HL-60 (cell line): ENCODE data around the gene NEBL.

Experiments used
- DNase-seq, 2 experiments: peaks; one replicate each; pipeline ENCODE4 v3.0.0-alpha.2; 2010 to 2020; ENCODE audit warnings: low read depth in 1 of 2, low spot score in 1 of 2
- H3K27ac ChIP-seq: fragments of 250-450 bp; sonication (Bioruptor Pico); replicated peaks from 2 replicates; pipeline ENCODE4 v1.5.1; 2020; ENCODE audit warnings: mild to moderate bottlenecking, moderate library complexity
- H3K27me3 ChIP-seq: fragments of 250-450 bp; sonication (Bioruptor Pico); 2 replicates; pipeline ENCODE4 v1.5.1; 2021; ENCODE audit warnings: mild to moderate bottlenecking, moderate library complexity; ENCODE audit not compliant: insufficient read depth, poor library complexity, severe bottlenecking
- H3K4me3 ChIP-seq: replicated peaks from 2 replicates; pipeline ENCODE4 v1.5.1; 2011; ENCODE audit warnings: mild to moderate bottlenecking, control low read depth, low read length; ENCODE audit not compliant: insufficient read depth
- GABPA ChIP-seq: IDR thresholded peaks from 2 replicates; pipeline ENCODE4 v1.6.1; 2012; ENCODE audit warnings: low read depth
- POLR2AphosphoS5 ChIP-seq: IDR thresholded peaks from 2 replicates; pipeline ENCODE4 v1.6.1; 2012; ENCODE audit warnings: low read depth
- SPI1 ChIP-seq: IDR thresholded peaks from 2 replicates; pipeline ENCODE4 v1.6.1; 2012; ENCODE audit warnings: low read depth, mild to moderate bottlenecking, borderline replicate concordance
- TF ChIP-seq, protein P1 (sequence below): IDR thresholded peaks from one replicate; pipeline ENCODE4 v1.5.1; 2011; ENCODE audit warnings: low read length, control low read depth, inconsistent platforms; ENCODE audit not compliant: insufficient read depth
- TF ChIP-seq, protein P2 (sequence below): IDR thresholded peaks from 2 replicates; pipeline ENCODE4 v1.6.1; 2012; ENCODE audit warnings: low read depth; ENCODE audit not compliant: insufficient replicate concordance

The NEBL gene

DNA sequence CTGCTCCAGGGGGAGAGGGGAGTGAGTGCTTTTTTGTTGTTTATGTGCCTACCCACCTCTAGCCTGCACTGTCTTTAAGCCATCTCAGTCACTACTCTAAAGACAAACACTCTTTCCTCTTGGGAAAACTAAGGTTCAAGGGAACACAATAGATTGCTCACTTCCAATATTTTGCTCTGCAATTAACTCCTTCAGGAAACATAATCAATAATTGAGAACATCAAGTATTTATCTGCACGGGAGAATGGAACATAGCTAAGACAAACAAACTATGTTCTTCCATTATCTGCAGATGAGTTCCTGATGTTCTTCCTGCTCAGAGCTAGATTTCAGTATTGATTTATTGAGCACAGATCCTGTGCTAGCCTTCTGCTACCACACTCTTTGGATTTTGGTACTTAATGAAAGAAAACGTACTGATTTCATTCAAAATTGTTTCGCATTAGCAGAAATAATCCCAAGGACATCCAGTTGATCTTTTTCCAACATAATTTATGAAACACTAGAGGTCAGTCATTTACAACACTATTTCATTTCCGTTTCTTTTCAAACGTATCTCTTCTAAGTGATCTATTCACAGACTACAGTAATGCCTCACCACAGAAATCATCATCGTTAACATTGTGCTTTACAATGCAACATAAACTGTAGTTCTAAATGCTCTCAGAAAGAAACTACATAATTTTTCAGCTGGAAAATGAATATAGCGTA is 8.3 kb downstream of the NEBL start:
- Histone ChIP-seq H3K4me3 (no peak overlapping the region), H3K27me3 (no peaks in the 10 kb centered on the region), H3K27ac (no peak overlapping the region)
- DNase-seq: no peak
- TF ChIP-seq POLR2AphosphoS5: no peak
- TF ChIP-seq, protein P1, sequence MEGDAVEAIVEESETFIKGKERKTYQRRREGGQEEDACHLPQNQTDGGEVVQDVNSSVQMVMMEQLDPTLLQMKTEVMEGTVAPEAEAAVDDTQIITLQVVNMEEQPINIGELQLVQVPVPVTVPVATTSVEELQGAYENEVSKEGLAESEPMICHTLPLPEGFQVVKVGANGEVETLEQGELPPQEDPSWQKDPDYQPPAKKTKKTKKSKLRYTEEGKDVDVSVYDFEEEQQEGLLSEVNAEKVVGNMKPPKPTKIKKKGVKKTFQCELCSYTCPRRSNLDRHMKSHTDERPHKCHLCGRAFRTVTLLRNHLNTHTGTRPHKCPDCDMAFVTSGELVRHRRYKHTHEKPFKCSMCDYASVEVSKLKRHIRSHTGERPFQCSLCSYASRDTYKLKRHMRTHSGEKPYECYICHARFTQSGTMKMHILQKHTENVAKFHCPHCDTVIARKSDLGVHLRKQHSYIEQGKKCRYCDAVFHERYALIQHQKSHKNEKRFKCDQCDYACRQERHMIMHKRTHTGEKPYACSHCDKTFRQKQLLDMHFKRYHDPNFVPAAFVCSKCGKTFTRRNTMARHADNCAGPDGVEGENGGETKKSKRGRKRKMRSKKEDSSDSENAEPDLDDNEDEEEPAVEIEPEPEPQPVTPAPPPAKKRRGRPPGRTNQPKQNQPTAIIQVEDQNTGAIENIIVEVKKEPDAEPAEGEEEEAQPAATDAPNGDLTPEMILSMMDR: no peak
- TF ChIP-seq, protein P2, sequence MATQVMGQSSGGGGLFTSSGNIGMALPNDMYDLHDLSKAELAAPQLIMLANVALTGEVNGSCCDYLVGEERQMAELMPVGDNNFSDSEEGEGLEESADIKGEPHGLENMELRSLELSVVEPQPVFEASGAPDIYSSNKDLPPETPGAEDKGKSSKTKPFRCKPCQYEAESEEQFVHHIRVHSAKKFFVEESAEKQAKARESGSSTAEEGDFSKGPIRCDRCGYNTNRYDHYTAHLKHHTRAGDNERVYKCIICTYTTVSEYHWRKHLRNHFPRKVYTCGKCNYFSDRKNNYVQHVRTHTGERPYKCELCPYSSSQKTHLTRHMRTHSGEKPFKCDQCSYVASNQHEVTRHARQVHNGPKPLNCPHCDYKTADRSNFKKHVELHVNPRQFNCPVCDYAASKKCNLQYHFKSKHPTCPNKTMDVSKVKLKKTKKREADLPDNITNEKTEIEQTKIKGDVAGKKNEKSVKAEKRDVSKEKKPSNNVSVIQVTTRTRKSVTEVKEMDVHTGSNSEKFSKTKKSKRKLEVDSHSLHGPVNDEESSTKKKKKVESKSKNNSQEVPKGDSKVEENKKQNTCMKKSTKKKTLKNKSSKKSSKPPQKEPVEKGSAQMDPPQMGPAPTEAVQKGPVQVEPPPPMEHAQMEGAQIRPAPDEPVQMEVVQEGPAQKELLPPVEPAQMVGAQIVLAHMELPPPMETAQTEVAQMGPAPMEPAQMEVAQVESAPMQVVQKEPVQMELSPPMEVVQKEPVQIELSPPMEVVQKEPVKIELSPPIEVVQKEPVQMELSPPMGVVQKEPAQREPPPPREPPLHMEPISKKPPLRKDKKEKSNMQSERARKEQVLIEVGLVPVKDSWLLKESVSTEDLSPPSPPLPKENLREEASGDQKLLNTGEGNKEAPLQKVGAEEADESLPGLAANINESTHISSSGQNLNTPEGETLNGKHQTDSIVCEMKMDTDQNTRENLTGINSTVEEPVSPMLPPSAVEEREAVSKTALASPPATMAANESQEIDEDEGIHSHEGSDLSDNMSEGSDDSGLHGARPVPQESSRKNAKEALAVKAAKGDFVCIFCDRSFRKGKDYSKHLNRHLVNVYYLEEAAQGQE: no peak
- no peak for TF ChIP-seq GABPA
- TF ChIP-seq SPI1: no peak

DNA sequence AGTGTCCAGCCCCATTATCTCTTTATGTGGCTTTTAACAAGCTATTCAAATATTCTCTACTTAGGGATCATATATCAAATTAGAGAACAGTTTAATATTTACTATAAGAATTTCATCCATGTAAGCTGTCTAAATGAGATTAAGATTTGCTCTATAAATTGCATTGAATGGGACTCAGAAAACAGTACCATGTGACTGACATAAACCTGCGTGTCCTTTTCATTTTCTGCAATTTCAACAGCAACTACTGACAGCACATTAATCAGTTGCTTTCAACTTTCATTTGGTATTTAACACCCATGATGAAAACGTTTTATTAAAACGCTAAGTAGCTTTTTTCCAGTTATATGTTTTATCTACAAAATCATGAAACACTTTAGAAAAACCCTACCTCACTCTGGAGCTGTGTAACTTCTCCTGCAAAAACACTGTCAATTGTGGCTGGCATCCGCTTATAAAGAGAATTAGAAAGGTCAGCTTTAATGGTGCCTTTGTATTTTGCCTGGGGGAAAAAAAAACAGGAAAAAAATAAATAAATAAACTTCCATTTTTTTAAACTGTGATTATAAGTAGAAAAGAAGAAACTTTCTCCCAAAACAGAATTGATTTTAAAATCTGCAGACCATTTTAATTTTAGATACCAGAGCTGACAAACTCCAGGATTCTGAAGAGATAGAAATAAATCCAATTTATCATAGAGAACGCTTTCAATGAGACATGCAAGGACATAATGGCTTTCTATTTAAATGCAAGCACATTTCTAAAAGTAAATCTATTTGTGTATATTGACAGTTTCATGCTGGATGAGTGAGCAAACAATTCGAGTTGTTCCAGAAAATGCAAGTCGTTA is 9.2 kb downstream of the NEBL start:
- Histone ChIP-seq H3K27me3 (no peaks in the 10 kb centered on the region), H3K27ac (no peak overlapping the region), H3K4me3 (no peak overlapping the region)
- TF ChIP-seq POLR2AphosphoS5: no peak
- TF ChIP-seq GABPA: no peak
- TF ChIP-seq, protein P1: no peak
- TF ChIP-seq, protein P2: no peak
- no peak for TF ChIP-seq SPI1
- DNase-seq: no peak

DNA sequence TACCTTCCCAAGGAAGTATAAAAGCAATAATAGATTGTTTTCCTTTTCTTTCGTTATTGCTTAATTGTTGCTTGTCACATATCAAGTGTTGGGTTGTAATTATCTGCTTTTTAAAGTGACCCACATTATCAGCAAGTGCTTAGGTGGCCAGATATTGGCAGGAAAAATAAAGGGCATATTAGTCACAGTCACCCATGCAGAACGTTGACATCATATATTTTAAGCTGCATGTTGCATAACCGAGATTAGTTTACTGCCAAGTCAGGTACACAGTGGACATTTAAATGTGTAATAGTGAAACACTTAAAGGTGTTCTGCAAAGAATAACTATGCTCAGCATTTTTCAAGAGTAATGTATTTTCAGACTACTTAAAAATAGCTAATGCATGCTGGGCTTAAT is 11.4 kb downstream of the NEBL start:
- DNase-seq: no peak
- TF ChIP-seq POLR2AphosphoS5: no peak
- TF ChIP-seq, protein P2: no peak
- TF ChIP-seq, protein P1: no peak
- Histone ChIP-seq H3K27me3 (no peaks in the 10 kb centered on the region), H3K4me3 (no peak overlapping the region), H3K27ac (no peak overlapping the region)
